K562 (cell line): ENCODE measurements around the gene PPT1. TPM values are rescaled to one million over a fixed set of nuclear protein-coding genes. Genes with fewer than 3 reads are reported as not detected.
A peak's percentile ranks its signal among the peaks of the same experiment; 100 is the strongest.

ENCODE experiments used
- CCNT2 ChIP-seq: IDR thresholded peaks from 2 replicates; pipeline ENCODE4 v1.6.1; 2011; ENCODE audit warnings: borderline replicate concordance, low read depth, mild to moderate bottlenecking, moderate library complexity, mixed read lengths, low read length; ENCODE audit not compliant: insufficient read length; ENCODE audit errors: extremely low read depth
- CTBP1 ChIP-seq: fragments of 450-650 bp; IDR thresholded peaks from 2 replicates; pipeline ENCODE4 v1.6.1; 2016; ENCODE audit warnings: borderline replicate concordance
- DACH1 ChIP-seq: fragments of 450-650 bp; IDR thresholded peaks from 2 replicates; pipeline ENCODE4 v1.6.1; 2018; ENCODE audit not compliant: partially characterized antibody
- DDX20 ChIP-seq: fragments of 450-650 bp; IDR thresholded peaks from 2 replicates; pipeline ENCODE4 v1.6.1; 2016; ENCODE audit warnings: missing genetic modification characterization, low read depth, mild to moderate bottlenecking, missing compliant biosample characterization, moderate library complexity
- E2F4 ChIP-seq: sonication (generic); formaldehyde crosslinking; IDR thresholded peaks from 2 replicates; pipeline ENCODE4 v1.8.0; 2022; ENCODE audit warnings: mild to moderate bottlenecking, low read depth, missing genetic modification reagents
- EP300 ChIP-seq: IDR thresholded peaks from 2 replicates; pipeline ENCODE4 v1.6.1; 2012; ENCODE audit warnings: low read length, improper control_type of control experiment
- MYNN ChIP-seq, 2 experiments: sonication (generic); formaldehyde crosslinking in 1 of 2; IDR thresholded peaks; 2 replicates each; pipeline versions ENCODE4 v1.5.0 to v1.6.1; 2016 to 2020; ENCODE audit warnings: antibody characterized with exemption in 1 of 2, missing genetic modification reagents in 1 of 2
- NRF1 ChIP-seq, 2 experiments: fragments of 450-650 bp; IDR thresholded peaks in 1 of 2; conservative IDR thresholded peaks in 1 of 2; 2 replicates each; pipeline ENCODE4 v1.6.1; 2014; ENCODE audit warnings: mild to moderate bottlenecking in 2 of 2
- PRMT5 ChIP-seq: sonication (generic); formaldehyde crosslinking; IDR thresholded peaks from 2 replicates; pipeline ENCODE4 v1.5.0; 2020; ENCODE audit warnings: missing genetic modification reagents
- SRSF3 ChIP-seq: fragments of 200-400 bp; formaldehyde crosslinking; IDR thresholded peaks from 2 replicates; pipeline ENCODE4 v1.6.1; 2016; ENCODE audit warnings: mild to moderate bottlenecking, low read length, moderate library complexity; ENCODE audit not compliant: insufficient read depth
- TAF7 ChIP-seq: fragments of 450-650 bp; IDR thresholded peaks from 2 replicates; pipeline ENCODE4 v1.6.1; 2016; ENCODE audit warnings: missing genetic modification characterization, missing compliant biosample characterization
- TEAD2 ChIP-seq: fragments of 450-650 bp; IDR thresholded peaks from 2 replicates; pipeline ENCODE4 v1.6.1; 2016; ENCODE audit warnings: missing genetic modification characterization, control low read depth, missing compliant biosample characterization
- TRIM25 ChIP-seq: fragments of 450-650 bp; IDR thresholded peaks from 2 replicates; pipeline ENCODE4 v1.7.0; 2016; ENCODE audit warnings: borderline replicate concordance
- UBTF ChIP-seq, 2 experiments: IDR thresholded peaks; 2 replicates each; pipeline ENCODE4 v1.6.1; 2012; ENCODE audit warnings: improper control_type of control experiment in 2 of 2, low read depth in 2 of 2, low read length in 2 of 2, borderline replicate concordance in 1 of 2
- ZFP91 ChIP-seq: sonication (generic); formaldehyde crosslinking; IDR thresholded peaks from 2 replicates; pipeline ENCODE4 v1.8.0; 2022; ENCODE audit warnings: mild to moderate bottlenecking, missing genetic modification reagents
- ZNF175 ChIP-seq: fragments of 200-800 bp; sonication (Bioruptor generic); IDR thresholded peaks from 2 replicates; pipeline ENCODE4 v1.6.1; 2016; ENCODE audit warnings: low read depth, mild to moderate bottlenecking, missing genetic modification characterization, missing compliant biosample characterization
- polyA plus RNA-seq, 8 experiments: library from polyadenylated mRNA; depleted of rRNA in 4 of 8; stranded (reverse) in 5 of 8; unstranded in 3 of 8; fragments of >200 nt; fragmentation: Nextera tagmentation in 2 of 8; fragmentation: Illumina TruSeq in 1 of 8; extraction: Ambion mirVana in 2 of 8; extraction: Trizol in 1 of 8; gene quantifications; 2 replicates each; pipeline versions ENCODE4 v1.2.1 to v1.2.3, GENCODE V29; 2011 to 2014; ENCODE audit warnings: inconsistent platforms in 1 of 8, missing spikeins in 1 of 8
- total RNA-seq, 7 experiments: library from RNA; depleted of rRNA in 6 of 7; stranded (reverse); fragments of >200 nt in 6 of 7; fragmentation: Illumina TruSeq in 2 of 7; extraction: Trizol in 2 of 7; gene quantifications; 2 replicates each; pipeline versions ENCODE4 v1.2.1 to v1.2.3, GENCODE V29; 2011 to 2021; ENCODE audit warnings: low replicate concordance in 1 of 7
- TF ChIP-seq, protein P1 (sequence below): fragments of 450-650 bp; formaldehyde crosslinking; IDR thresholded peaks from 2 replicates; pipeline ENCODE4 v1.4.0; 2022; ENCODE audit warnings: mild to moderate bottlenecking, moderate library complexity

The PPT1 gene
- total and polyA plus RNA-seq, 9 of the 15 experiments (the other 6 are each of a cell fraction or from before 2014, with no cell fraction given), result 72.2 to 285 (median 143) TPM

GRCh38 chr1:40040511-40041465 is 56.3 kb downstream of the PPT1 start, which contains the start of gene CAP1 (continued):
- TF ChIP-seq, protein P1, sequence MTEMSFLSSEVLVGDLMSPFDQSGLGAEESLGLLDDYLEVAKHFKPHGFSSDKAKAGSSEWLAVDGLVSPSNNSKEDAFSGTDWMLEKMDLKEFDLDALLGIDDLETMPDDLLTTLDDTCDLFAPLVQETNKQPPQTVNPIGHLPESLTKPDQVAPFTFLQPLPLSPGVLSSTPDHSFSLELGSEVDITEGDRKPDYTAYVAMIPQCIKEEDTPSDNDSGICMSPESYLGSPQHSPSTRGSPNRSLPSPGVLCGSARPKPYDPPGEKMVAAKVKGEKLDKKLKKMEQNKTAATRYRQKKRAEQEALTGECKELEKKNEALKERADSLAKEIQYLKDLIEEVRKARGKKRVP (CRISPR knock-in tag), result no peak
- TF ChIP-seq TAF7 (tag) (peak; percentile 67), TRIM25 (0 out of 2 replicates have a peak, but pooled peaks have one; percentile 25), DDX20 (no peak), PRMT5 (no peak), TEAD2 (no peak), ZFP91 (CRISPR knock-in tag) (no peak), DACH1 (no peak), MYNN (IDR thresholded peaks at IDR 0.05) (no peak; the same call in 1 of the 2 replicates), MYNN (CRISPR knock-in tag; IDR thresholded peaks at IDR 0.05) (no peak), E2F4 (CRISPR knock-in tag) (no peak), SRSF3 (no peak), ZNF175 (no peak), CCNT2 (no peak), UBTF (IDR thresholded peaks at IDR 0.05; ENCODE audit: borderline replicate concordance in 1 of 2, low read depth in 2 of 2, low read length in 2 of 2) (peak in 1 of 2 experiments; percentile 79; a peak in 3 of 4 replicates), NRF1 (conservative IDR thresholded peaks at IDR 0.05 in 1 of 2, IDR thresholded peaks at IDR 0.05 in 1 of 2) (peak; percentile 83 to 87), CTBP1 (no peak), EP300 (no peak)
- TF ChIP-seq, all 486 proteins: peak for 131
